ENCODE data around the gene DYNC2LI1.

Gene DYNC2LI1

GRCh38 chr2:43764086-43764705 lies 9.6 kb upstream of the DYNC2LI1 start:
- no peak for DNase-seq

DNA sequence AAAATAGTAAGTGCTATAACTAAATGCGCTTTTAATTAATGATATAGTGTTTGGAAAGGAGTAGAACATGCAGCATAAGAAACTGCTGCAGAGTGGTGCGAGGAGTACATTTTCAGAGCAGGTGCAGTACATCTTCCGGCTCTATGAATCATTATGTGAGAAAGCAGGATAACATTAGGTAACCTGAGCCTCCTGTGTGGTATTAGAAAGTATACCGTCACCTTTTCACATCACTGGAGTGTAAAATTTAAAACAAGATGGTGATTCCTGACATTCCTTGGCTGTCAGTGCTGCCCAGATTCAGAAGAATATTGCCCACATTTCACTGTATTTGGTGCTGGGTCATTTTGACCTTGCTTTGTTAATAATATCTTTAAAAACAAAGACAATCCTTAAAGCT lies 7.8 kb upstream of the DYNC2LI1 start:
- DNase-seq: no peak

DNA sequence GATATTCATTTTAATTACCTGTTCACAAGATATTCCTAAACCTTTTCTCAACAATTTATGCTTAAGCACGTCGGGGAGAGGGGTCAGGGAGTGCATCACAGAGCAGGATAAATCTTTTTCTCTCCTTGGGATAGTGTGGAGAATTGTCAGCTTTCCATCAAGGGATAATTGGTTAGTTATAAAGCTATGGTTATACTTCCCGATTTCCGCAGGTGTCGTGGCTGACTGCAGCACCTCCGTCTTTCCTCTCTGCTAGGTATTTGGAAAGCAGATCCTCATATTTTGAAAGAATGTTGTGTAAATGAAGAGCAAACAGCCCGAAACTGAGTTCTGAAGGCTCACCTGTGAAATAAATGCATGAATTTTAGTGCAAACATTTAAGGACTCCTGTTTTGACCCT lies 778 bp downstream of the DYNC2LI1 start:
- DNase-seq: no peak

GRCh38 chr2:43776324-43776723 lies 2.5 kb downstream of the DYNC2LI1 start:
- DNase-seq: no peak

DNA sequence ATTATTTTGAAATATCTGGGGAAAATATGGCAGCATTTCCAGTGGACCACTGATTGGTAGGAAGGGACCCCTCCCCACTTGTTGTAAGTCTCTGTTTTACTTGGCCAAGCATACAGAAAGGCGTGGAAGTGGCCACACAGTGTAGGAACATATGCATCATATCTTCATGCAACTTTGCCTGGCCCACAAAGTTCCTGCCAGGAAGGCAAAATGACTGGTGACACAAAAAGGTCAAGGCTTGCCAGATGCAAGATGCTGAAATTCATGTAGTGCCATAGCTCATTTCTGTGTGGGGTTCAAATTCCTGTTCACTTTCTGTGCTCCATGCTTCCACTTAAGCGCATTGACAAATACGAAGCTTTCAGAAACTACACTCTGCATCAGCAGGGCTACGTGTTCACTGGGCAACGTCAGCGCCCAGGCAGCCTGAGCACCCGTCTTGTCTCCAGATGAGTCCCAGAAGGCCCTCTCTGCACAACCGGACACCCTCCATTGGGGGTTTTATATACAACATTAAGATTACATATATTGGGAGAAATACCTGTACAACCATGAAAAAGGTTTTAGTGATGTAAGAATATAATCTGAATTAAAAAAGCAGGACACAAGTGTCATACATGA lies 3.6 kb downstream of the DYNC2LI1 start:
- DNase-seq: no peak

- no peak for DNase-seq
Measured at GRCh38 chr2:43778233-43778632, 4.4 kb downstream of the DYNC2LI1 start.

DNA sequence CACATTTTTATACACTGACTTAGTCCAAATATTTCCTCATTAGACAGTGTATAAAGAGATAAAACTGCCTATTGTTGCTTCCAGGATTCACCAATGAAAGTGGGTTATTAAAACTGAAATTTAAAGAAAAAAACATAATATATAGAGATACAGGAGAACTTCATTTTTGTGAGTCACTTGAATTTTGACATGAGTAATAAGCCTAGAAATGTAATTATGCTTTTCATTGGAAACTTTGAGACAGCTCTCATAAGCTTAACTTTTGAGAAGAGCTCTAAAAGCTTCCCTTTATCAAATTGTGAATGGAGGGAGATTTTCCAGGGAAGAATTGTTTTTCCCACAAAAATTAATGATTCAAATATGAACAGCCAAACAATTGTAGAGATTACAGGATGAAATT lies 14.1 kb downstream of the DYNC2LI1 start:
- DNase-seq: no peak

DNA sequence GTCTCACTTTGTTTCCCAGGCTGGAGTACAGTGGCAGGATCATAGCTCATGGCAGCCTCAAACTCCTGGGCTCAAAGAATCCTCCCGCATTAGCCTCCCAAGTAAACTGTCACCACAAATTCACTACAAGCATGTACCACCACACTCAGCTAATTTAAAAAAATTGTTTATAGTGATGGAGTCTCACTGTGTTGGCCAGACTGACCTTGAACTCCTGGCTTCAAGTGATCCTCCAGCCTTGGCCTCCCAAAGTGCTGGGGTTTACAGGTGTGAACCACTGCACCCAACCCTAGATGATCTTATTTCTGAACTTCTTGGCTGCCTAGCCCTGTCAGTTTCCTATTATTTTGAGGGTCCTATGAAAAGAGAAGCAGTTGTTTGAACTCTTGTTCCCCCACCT lies 14.8 kb downstream of the DYNC2LI1 start:
- DNase-seq: no peak

DNA sequence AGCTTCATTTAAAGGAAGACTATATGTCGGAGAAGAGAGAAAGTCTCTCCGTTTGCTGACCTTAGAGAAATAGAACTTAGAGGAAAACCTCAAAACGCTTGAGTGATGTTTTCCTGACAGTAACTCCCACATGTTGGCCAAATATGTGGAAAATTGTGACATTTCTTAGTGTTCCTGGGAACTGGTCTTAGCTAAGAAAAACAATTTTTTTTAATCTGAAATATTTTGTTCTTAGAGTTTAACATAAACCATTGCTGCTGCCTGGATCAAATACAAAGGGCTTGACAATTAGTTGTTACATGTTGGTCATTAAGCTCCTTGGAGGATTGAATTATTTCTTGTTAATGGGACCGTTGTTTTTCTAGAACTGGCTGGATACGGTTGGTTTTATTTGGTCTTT lies 16.3 kb downstream of the DYNC2LI1 start:
- no peak for DNase-seq

DNA sequence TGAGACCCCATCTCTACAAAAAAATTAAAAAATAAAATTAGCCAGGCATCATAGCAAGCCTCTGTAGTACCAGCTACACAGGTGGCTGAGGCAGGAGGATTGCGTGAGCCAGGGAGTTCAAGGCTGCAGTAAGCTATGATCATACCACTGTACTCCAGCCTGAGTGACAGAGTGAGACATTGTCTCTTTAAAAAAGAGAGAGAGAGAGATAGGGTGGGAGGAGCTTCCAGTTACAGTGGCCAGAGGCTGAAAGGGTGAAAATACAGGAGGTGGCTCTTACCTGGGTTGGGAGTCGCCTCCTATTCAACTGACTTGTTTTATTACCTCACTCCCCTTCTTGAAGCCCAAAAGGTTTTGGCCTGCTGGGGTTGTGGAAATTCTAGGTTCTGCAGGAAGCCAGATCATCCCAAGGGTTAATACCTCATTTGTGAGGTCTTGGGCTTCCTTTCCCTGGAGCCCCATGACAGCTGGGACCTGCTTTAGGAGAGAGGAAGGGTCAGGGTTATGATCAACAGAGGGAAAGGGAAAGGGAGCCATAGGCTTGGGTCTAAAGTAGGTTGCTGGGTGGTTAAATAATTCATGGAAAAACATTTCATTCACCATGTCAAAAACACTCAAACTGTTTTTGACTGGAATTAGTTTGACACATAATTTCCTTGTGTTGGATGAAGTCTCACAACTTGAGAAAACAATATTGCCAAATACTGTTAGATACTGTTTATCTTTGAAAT lies 17.4 kb downstream of the DYNC2LI1 start:
- no peak for DNase-seq

DNA sequence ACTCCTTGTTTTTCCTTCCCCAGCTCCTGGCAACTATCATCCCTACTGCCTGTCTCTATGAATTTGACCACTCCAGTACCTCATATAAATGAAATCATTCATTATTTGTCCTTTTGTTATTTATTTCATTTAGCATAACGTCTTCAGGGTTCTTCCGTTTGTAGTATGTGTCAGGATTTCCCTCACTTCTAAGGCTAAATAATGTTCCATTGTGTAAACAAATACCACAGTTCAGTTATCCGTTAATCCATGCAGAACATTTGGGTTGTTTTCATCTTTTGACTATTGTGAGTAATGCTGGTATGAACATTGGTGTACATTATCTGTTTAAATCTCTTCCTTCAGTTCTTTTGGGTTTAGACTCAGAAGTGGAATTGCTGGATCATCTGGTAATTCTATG lies 18.8 kb downstream of the DYNC2LI1 start:
- no peak for DNase-seq

DNA sequence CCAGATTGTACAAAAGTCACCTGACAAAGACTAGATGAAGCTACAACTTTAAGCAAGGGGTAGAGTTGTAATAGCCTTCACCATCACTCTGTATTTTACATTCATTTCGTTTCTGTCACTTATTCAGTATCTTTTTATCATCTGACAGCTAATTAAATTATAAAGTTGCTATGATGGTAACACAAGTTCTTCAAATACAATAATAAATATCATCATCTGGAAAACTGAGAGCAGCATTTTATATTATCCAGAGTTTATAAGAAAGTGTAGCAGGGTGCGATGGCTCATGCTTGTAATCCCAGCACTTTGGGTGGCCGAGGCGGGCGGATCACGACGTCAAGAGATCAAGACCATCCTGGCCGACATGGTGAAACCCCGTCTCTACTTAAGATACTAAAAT lies 21.1 kb downstream of the DYNC2LI1 start:
- no peak for DNase-seq

GRCh38 chr2:43796206-43796605 lies 22.4 kb downstream of the DYNC2LI1 start:
- no peak for DNase-seq

DNA sequence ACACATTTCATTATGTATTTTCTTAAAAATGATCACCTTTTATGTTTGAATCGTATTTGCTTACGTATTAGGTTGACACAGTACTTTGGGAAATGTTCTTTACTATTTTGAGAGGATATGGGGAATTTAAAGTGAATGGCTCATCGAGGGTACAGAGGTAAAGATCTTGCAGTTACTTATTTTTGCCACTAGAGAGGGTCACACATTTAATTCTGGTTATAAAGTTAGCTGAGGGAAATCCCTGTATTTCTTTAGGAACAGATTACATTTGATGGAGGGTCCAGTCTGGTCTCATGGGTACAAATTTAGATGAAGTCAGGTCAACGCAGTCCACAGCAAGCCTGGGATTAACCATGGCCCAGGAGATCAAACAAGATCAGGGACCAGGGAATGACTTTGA lies 24.5 kb downstream of the DYNC2LI1 start:
- DNase-seq: no peak

GRCh38 chr2:43800894-43801293 lies 27.1 kb downstream of the DYNC2LI1 start:
- no peak for DNase-seq

DNA sequence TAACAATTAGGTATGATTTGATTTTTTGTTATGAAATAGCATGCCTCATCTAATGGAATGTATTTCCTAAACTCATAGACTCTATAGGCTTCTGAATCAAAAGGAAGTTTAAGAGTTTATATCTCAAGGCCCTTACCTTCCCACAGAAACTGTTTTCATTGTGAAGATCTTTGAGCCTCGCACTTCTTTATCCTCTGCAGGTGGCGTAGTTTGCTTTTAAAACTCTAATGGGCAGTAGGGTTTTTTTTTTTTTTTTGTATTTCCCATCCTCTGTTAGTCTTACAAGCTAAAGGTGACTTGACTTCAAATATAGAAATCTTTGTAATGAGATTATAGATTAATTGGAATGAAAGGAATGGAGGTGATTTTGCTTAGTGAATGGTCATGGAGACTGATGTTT lies 28.3 kb downstream of the DYNC2LI1 start:
- DNase-seq: no peak

- DNase-seq: no peak
Measured at GRCh38 chr2:43803113-43803512, 29.3 kb downstream of the DYNC2LI1 start.

- no peak for DNase-seq
Measured at GRCh38 chr2:43806719-43807031, 32.8 kb downstream of the DYNC2LI1 start.

GRCh38 chr2:43810452-43810851 lies 36.6 kb downstream of the DYNC2LI1 start:
- no peak for DNase-seq

GRCh38 chr2:43810888-43811287 lies 37.0 kb downstream of the DYNC2LI1 start:
- DNase-seq: no peak

DNA sequence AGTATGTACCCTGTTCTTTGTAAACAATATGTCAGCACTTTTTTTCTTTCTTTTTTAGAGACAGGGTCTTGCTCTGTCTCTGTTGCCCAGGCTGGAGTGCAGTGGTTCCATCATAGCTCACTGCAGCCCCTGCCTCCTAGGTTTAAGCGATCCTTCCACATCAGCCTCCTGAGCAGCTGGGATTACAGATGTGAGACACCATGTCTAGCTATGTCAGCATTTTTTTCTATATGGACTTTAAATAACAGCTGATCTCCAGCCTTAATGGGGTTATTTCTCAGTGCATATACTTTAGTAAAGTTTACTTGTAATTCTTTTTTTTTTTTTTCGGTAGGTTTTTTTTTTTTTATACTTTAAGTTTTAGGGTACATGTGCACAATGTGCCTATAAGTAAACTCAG lies 38.2 kb downstream of the DYNC2LI1 start:
- no peak for DNase-seq

DNA sequence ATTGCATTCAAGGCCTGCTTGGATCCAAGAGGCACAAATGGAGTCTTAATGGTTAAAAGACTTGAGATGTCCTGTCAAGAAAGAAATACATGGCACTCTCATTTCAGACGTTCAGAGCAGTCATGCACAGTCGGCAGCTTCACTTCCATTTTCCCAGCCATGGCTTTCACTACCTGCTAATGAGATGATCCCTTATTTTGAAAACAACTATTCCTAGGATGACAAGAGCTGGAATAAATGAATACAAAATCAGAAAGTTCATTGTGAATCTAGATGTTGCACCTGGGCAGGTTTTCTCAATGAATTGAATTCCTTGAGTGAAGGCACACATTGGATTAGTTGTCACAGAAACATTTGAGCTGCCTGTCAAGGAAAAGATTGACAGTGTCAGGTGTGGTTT lies 39.1 kb downstream of the DYNC2LI1 start:
- DNase-seq: no peak

- no peak for DNase-seq
Measured at GRCh38 chr2:43814711-43815110, 40.9 kb downstream of the DYNC2LI1 start.

DNA sequence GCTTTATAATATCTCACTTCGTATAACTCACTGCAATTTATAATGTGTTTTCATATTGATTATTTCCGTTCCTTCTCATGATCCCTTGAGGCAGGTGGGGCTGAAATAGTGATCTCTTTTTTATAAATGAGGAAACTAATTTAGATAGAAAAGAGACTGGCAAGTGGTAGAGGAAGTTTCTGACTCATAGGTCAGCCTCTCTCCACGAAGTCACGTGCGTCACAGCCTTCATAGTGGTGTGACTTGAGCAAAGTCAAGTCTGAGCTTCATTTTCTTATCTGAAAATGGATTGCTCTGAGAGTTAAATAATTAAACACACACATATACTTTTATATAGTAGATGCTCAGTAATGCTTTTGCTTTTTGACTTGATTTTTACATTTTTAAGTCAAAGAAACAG lies 44.9 kb downstream of the DYNC2LI1 start:
- no peak for DNase-seq

All from right hindlimb (tissue), 1 donor.